OCI-LY3 (cell line): ENCODE results near the gene ERAP2.

Source experiments
- H2AFZ ChIP-seq: fragments of 200-600, 300-600 bp; shearing (Covaris generic); 2 replicates; pipeline ENCODE4 v1.6.0; 2014; ENCODE audit warnings: antibody characterized with exemption, low read depth, low read length
- H3K27ac ChIP-seq: fragments of 200-600, 300-600 bp; sonication (generic); 2 replicates; pipeline ENCODE4 v1.5.1; 2014; ENCODE audit warnings: mild to moderate bottlenecking, low read length, moderate library complexity, mixed read lengths
- H3K27me3 ChIP-seq: fragments of 200-600, 300-600 bp; sonication (generic); 2 replicates; pipeline ENCODE4 v1.6.1; 2014; ENCODE audit warnings: low read depth, low read length, mixed read lengths
- H3K36me3 ChIP-seq: fragments of 200-600, 300-600 bp; sonication (generic); replicated peaks from 2 replicates; pipeline ENCODE3; 2014; ENCODE audit warnings: low read depth, low read length, mixed read lengths
- H3K4me1 ChIP-seq: fragments of 300-600, 200-600 bp; sonication (generic); 2 replicates; pipeline ENCODE4 v1.6.1; 2014; ENCODE audit warnings: low read length, mixed read lengths
- H3K4me2 ChIP-seq: fragments of 200-600, 300-600 bp; sonication (generic); 2 replicates; pipeline ENCODE4 v1.6.1; 2014; ENCODE audit warnings: low read length, mixed read lengths
- H3K4me3 ChIP-seq: fragments of 300-600, 200-600 bp; sonication (generic); 2 replicates; pipeline ENCODE4 v1.5.1; 2014; ENCODE audit warnings: antibody characterized with exemption, mild to moderate bottlenecking, low read length, moderate library complexity
- H3K79me2 ChIP-seq: fragments of 300-600, 200-600 bp; shearing (Covaris generic); 2 replicates; pipeline ENCODE4 v1.6.1; 2014; ENCODE audit warnings: mild to moderate bottlenecking, low read length, mixed read lengths
- H3K9ac ChIP-seq: fragments of 300-600, 200-600 bp; shearing (Covaris generic); 2 replicates; pipeline ENCODE4 v1.6.0; 2014; ENCODE audit warnings: mild to moderate bottlenecking, low read length, moderate library complexity
- H3K9me3 ChIP-seq: fragments of 200-600, 300-600 bp; shearing (Covaris generic); 2 replicates; pipeline ENCODE4 v1.6.1; 2014; ENCODE audit warnings: low read length, mixed read lengths; ENCODE audit not compliant: insufficient read depth
- H4K20me1 ChIP-seq: fragments of 200-600, 300-600 bp; sonication (generic); 2 replicates; pipeline ENCODE4 v1.6.1; 2016; ENCODE audit warnings: low read length, mixed read lengths; ENCODE audit not compliant: insufficient read depth
- CTCF ChIP-seq: fragments of 200-600, 300-600 bp; sonication (generic); IDR thresholded peaks from 2 replicates; pipeline ENCODE4 v1.5.1; 2014; ENCODE audit warnings: antibody characterized with exemption, low read length, low read depth
- EZH2phosphoT487 ChIP-seq: fragments of 200-600 bp; shearing (Covaris generic); IDR thresholded peaks from 2 replicates; pipeline ENCODE4 v1.6.1; 2018; ENCODE audit warnings: antibody characterized with exemption, mixed run types, low read depth

The ERAP2 gene

GRCh38 chr5:96934708-96935558 is 58.6 kb downstream of the ERAP2 start:
- Histone ChIP-seq H3K36me3 (peaks cover 4% of the 10 kb centered on the region), H3K4me2 (peak overlapping the region; percentile 94), H3K4me3 (peak overlapping the region; percentile 98), H3K9me3 (peaks cover 2% of the 10 kb centered on the region; the same call in 1 of the 2 replicates), H3K4me1 (peaks cover 54% of the 10 kb centered on the region), H2AFZ (peak overlapping the region; percentile 67), H3K9ac (peak overlapping the region; percentile 99), H3K79me2 (peaks cover 60% of the 10 kb centered on the region), H3K27ac (peak overlapping the region; percentile 98), H4K20me1 (peaks cover 24% of the 10 kb centered on the region), H3K27me3 (no peaks in the 10 kb centered on the region)
- TF ChIP-seq CTCF (no peak), EZH2phosphoT487 (no peak)

GRCh38 chr5:96935559-96936430 is 59.5 kb downstream of the ERAP2 start, which contains the start of gene LNPEP:
LNPEP (plus strand) TSS chr5:96936080; CDS start chr5:96936156, 76 bp downstream.
- H3K4me1 ChIP-seq, result peaks cover 53% of the 10 kb centered on the region
- peaks cover 32% of the 10 kb centered on the region for H4K20me1 ChIP-seq
- H3K36me3 ChIP-seq, result peaks cover 4% of the 10 kb centered on the region
- H3K79me2 ChIP-seq, result peaks cover 68% of the 10 kb centered on the region
- H3K9me3 ChIP-seq, result peaks cover 2% of the 10 kb centered on the region; the same call in 1 of the 2 replicates
- no peaks in the 10 kb centered on the region for H3K27me3 ChIP-seq
- TF ChIP-seq EZH2phosphoT487, result no peak
- TF ChIP-seq CTCF, result no peak
- peak within 1 kb of the TSS; percentile 99 for H3K9ac ChIP-seq
- H2AFZ ChIP-seq, result peak within 1 kb of the TSS; percentile 67; the same call in 1 of the 2 replicates
- H3K4me2 ChIP-seq, result peak within 1 kb of the TSS; percentile 94
- peak within 1 kb of the TSS; percentile 98 for H3K4me3 ChIP-seq
- H3K27ac ChIP-seq, result peak within 1 kb of the TSS; percentile 98

GRCh38 chr5:96936431-96937320 is 60.4 kb downstream of the ERAP2 start:
- peaks cover 32% of the 10 kb centered on the region for H4K20me1 ChIP-seq
- peaks cover 76% of the 10 kb centered on the region for H3K79me2 ChIP-seq
- H3K27ac ChIP-seq, result peak overlapping the region; percentile 98
- TF ChIP-seq CTCF (no peak), EZH2phosphoT487 (no peak)
- H2AFZ ChIP-seq, result no peak overlapping the region
- peaks cover 44% of the 10 kb centered on the region for H3K4me1 ChIP-seq
- peaks cover 4% of the 10 kb centered on the region for H3K36me3 ChIP-seq
- peak overlapping the region; percentile 93 for H3K9ac ChIP-seq
- peak overlapping the region; percentile 98 for H3K4me3 ChIP-seq
- no peaks in the 10 kb centered on the region for H3K27me3 ChIP-seq
- H3K4me2 ChIP-seq, result peak overlapping the region; percentile 80
- H3K9me3 ChIP-seq, result peaks cover 2% of the 10 kb centered on the region; the same call in 1 of the 2 replicates
